ENCODE results near the gene UBE2I. TPM values are rescaled to one million over a fixed set of nuclear protein-coding genes. Genes with fewer than 3 reads are reported as not detected.

UBE2I gene
- total and polyA plus RNA-seq, 2 of the 4 experiments (the other 2 are of a cell fraction): 30.8 to 140 TPM

- Histone ChIP-seq H4K5ac (ENCODE audit: low read depth, low read length) (no peak overlapping the region), H3K56ac (ENCODE audit: extremely low read depth, insufficient read depth, low read length) (no peak overlapping the region), H2BK15ac (ENCODE audit: low read depth, low read length) (no peak overlapping the region), H3K14ac (replicated peaks; ENCODE audit: low read depth, low read length) (no peak overlapping the region), H3K9me1 (ENCODE audit: insufficient read depth, low read length) (no peaks in the 10 kb centered on the region), H3K27me3 (ENCODE audit: control insufficient read depth, insufficient read depth, low read length) (peaks cover 55% of the 10 kb centered on the region), H3K18ac (ENCODE audit: low read depth, low read length) (no peak overlapping the region), H2BK20ac (ENCODE audit: low read depth, low read length) (no peak overlapping the region), H3K4me1 (ENCODE audit: control insufficient read depth, insufficient read depth, low read length) (peaks cover 7% of the 10 kb centered on the region), H4K8ac (ENCODE audit: low read depth in 2 of 2, low read length in 2 of 2) (no peak overlapping the region), H4K20me1 (ENCODE audit: insufficient read depth, low read length) (no peaks in the 10 kb centered on the region; the same call in 1 of the 2 replicates), H2BK5ac (ENCODE audit: low read depth, low read length, poor library complexity, severe bottlenecking) (no peak overlapping the region), H3K4me3 (ENCODE audit: insufficient read depth, low read depth, low read length) (no peak overlapping the region), H2AK9ac (replicated peaks; ENCODE audit: low read depth, low read length, poor library complexity) (no peak overlapping the region), H2BK120ac (ENCODE audit: low read depth, low read length) (no peak overlapping the region), H3K27ac (ENCODE audit: insufficient read depth, low read length) (no peak overlapping the region), H3K23ac (ENCODE audit: low read depth, low read length) (no peak overlapping the region), H3K79me1 (ENCODE audit: low read depth in 1 of 2, low read length in 2 of 2) (no peaks in the 10 kb centered on the region), H2AFZ (replicated peaks; ENCODE audit: low read length, poor library complexity) (peak overlapping the region; percentile 21), H3K9me3 (ENCODE audit: control insufficient read depth, insufficient read depth, low read length) (peaks cover 3% of the 10 kb centered on the region; the same call in 1 of the 2 replicates), H4K91ac (ENCODE audit: insufficient read depth, low read depth, low read length) (no peak overlapping the region), H3K9ac (ENCODE audit: low read depth, low read length) (no peak overlapping the region), H3K36me3 (ENCODE audit: control insufficient read depth, insufficient read depth, low read length) (no peaks in the 10 kb centered on the region), H3K4ac (ENCODE audit: low read depth, low read length) (no peak overlapping the region), H2AK5ac (ENCODE audit: low read depth, low read length) (no peak overlapping the region), H3K4me2 (ENCODE audit: low read depth, low read length) (no peak overlapping the region)
- DNase-seq (no peak), ATAC-seq (ENCODE audit: low read depth) (no peak)
- intact Hi-C loops (cut with micrococcal nuclease): no loop called here
- ChIA-PET POLR2A (ENCODE audit: unreplicated experiment) (no interaction called here), CTCF (no interaction called here)
- in situ Hi-C loops (cut with MboI; ENCODE audit: low sequenced_read_pairs): no loop called here
- TF ChIP-seq MAZ (IDR thresholded peaks at IDR 0.05; ENCODE audit: borderline replicate concordance, low read depth, low read length) (no peak), MXI1 (IDR thresholded peaks at IDR 0.05; ENCODE audit: borderline replicate concordance, low read depth, low read length) (no peak), BHLHE40 (IDR thresholded peaks at IDR 0.05; ENCODE audit: low read depth, low read length) (no peak), NFE2L2 (IDR thresholded peaks at IDR 0.05; ENCODE audit: low read depth, low read length) (no peak), SMC3 (IDR thresholded peaks at IDR 0.05; ENCODE audit: low read depth, low read length) (no peak), CHD1 (IDR thresholded peaks at IDR 0.05; ENCODE audit: low read depth, low read length) (no peak), RFX5 (IDR thresholded peaks at IDR 0.05; ENCODE audit: low read depth, low read length) (no peak), USF2 (IDR thresholded peaks at IDR 0.05; ENCODE audit: low read depth, low read length) (no peak), RAD21 (IDR thresholded peaks at IDR 0.05; ENCODE audit: low read length) (no peak), ELK1 (IDR thresholded peaks at IDR 0.05; ENCODE audit: borderline replicate concordance, low read depth, low read length) (no peak)
- WGBS, 2 experiments (ENCODE audit: extremely low coverage in 2 of 2, insufficient read length in 1 of 2): 60% methylated on average over 1 of the region's 9 CpGs; no CpG with 5 or more reads in 1 of the 2 experiments
- dilution Hi-C loops (cut with HindIII; ENCODE audit: low sequenced_read_pairs, unreplicated experiment): no loop called here
- BruUV-seq (replicated peaks): no TSS peak
Observed at GRCh38 chr16:1334739-1335138, 25.3 kb downstream of the UBE2I start.
